IPS-18a (cell line): Measurements from ENCODE around the gene RUVBL2.

Source experiments
- H3K27ac ChIP-seq: one replicate; pipeline ENCODE4 v1.5.1; 2013; ENCODE audit warnings: low read length
- H3K27me3 ChIP-seq: one replicate; pipeline ENCODE4 v1.6.1; 2013; ENCODE audit warnings: mild to moderate bottlenecking, low read length; ENCODE audit not compliant: control insufficient read depth, insufficient read depth
- H3K36me3 ChIP-seq: one replicate; pipeline ENCODE4 v1.6.1; 2013; ENCODE audit warnings: low read depth, low read length; ENCODE audit not compliant: control insufficient read depth
- H3K4me1 ChIP-seq: one replicate; pipeline ENCODE4 v1.6.1; 2013; ENCODE audit warnings: low read depth, low read length; ENCODE audit not compliant: control insufficient read depth
- H3K4me3 ChIP-seq: one replicate; pipeline ENCODE4 v1.5.1; 2013; ENCODE audit warnings: low read length
- H3K9ac ChIP-seq: one replicate; pipeline ENCODE4 v1.6.1; 2013; ENCODE audit warnings: mild to moderate bottlenecking, low read length, moderate library complexity
- H3K9me3 ChIP-seq: one replicate; pipeline ENCODE4 v1.6.1; 2013; ENCODE audit warnings: low read depth, low read length; ENCODE audit not compliant: control insufficient read depth

RUVBL2 gene

GRCh38 chr19:48975947-48976847, 17.5 kb upstream of the RUVBL2 start:
- no peak overlapping the region for H3K27ac ChIP-seq

GRCh38 chr19:48977061-48977460, 16.6 kb upstream of the RUVBL2 start:
- H3K4me1 ChIP-seq: no peaks in the 10 kb centered on the region
- H3K9me3 ChIP-seq: no peaks in the 10 kb centered on the region
- H3K27me3 ChIP-seq: no peaks in the 10 kb centered on the region
- H3K9ac ChIP-seq: no peak overlapping the region
- no peak overlapping the region for H3K27ac ChIP-seq
- peaks cover 9% of the 10 kb centered on the region for H3K36me3 ChIP-seq
- no peak overlapping the region for H3K4me3 ChIP-seq

More at GRCh38 chr19:48975947-48976847, 17.5 kb upstream of the RUVBL2 start:
- Histone ChIP-seq H3K4me3 (no peak overlapping the region), H3K9ac (no peak overlapping the region), H3K9me3 (no peaks in the 10 kb centered on the region), H3K4me1 (no peaks in the 10 kb centered on the region), H3K36me3 (peaks cover 9% of the 10 kb centered on the region), H3K27me3 (no peaks in the 10 kb centered on the region)

DNA sequence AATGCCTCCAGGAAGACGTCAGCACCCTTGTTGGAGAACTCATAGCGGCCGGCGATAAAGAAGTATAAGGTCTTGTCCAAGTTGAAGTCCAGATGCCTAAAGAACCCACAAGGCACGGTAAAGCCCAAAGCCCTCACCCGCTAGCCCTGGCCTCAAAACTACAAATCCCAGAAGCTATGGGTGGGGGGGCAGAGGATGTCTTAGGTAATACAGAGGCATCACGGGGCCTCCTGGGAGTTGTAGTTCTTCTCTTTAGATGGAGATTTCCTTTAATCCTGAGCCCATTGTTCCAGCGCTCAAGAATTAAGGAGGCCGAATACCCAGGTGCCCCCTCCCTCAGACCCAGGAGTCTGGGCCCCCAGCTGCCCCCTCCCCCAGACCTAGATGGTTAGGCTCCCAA, 11.4 kb upstream of the RUVBL2 start:
- Histone ChIP-seq H3K9ac (no peak overlapping the region), H3K4me3 (no peak overlapping the region), H3K27ac (no peak overlapping the region), H3K4me1 (no peaks in the 10 kb centered on the region), H3K9me3 (no peaks in the 10 kb centered on the region), H3K36me3 (peaks cover 4% of the 10 kb centered on the region), H3K27me3 (no peaks in the 10 kb centered on the region)

DNA sequence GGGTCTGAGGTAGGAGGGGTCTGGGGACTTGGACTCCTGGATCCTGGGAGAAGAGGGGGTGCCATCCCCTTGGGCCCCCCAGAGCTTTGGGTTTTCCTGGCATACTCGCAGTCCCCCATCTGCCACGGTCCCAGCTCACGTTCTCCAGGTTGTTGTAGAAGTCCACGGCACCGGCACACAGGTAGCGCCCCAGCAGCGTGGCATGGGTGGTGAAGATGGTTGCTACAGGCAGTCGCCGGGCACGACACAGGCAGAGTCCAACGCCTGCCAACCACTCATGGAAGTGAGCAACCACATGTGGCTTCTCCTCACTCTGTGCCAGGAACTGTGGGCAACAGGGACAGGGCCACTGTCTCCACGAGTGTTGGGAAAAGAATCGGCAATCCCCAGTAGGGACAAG, 8.0 kb upstream of the RUVBL2 start:
- Histone ChIP-seq H3K4me1 (no peaks in the 10 kb centered on the region), H3K27ac (no peak overlapping the region), H3K4me3 (no peak overlapping the region), H3K9me3 (no peaks in the 10 kb centered on the region), H3K27me3 (no peaks in the 10 kb centered on the region), H3K9ac (no peak overlapping the region), H3K36me3 (peaks cover 14% of the 10 kb centered on the region)

GRCh38 chr19:48986211-48986610, 7.5 kb upstream of the RUVBL2 start:
- no peaks in the 10 kb centered on the region for H3K9me3 ChIP-seq
- H3K4me1 ChIP-seq: no peaks in the 10 kb centered on the region
- peaks cover 14% of the 10 kb centered on the region for H3K36me3 ChIP-seq
- no peak overlapping the region for H3K27ac ChIP-seq
- H3K4me3 ChIP-seq: no peak overlapping the region
- H3K9ac ChIP-seq: no peak overlapping the region
- H3K27me3 ChIP-seq: no peaks in the 10 kb centered on the region

GRCh38 chr19:48987323-48987722, 6.4 kb upstream of the RUVBL2 start:
- Histone ChIP-seq H3K4me1 (no peaks in the 10 kb centered on the region), H3K36me3 (peaks cover 14% of the 10 kb centered on the region), H3K4me3 (no peak overlapping the region), H3K9ac (no peak overlapping the region), H3K27me3 (no peaks in the 10 kb centered on the region), H3K27ac (no peak overlapping the region), H3K9me3 (no peaks in the 10 kb centered on the region)

- Histone ChIP-seq H3K27ac (no peak overlapping the region), H3K27me3 (no peaks in the 10 kb centered on the region), H3K4me1 (no peaks in the 10 kb centered on the region), H3K36me3 (peaks cover 10% of the 10 kb centered on the region), H3K9ac (no peak overlapping the region), H3K4me3 (no peak overlapping the region), H3K9me3 (no peaks in the 10 kb centered on the region)
These were observed 5.4 kb upstream of the RUVBL2 start for GRCh38 chr19:48988286-48988685.

GRCh38 chr19:48988860-48989259, 4.8 kb upstream of the RUVBL2 start:
- Histone ChIP-seq H3K9ac (no peak overlapping the region), H3K36me3 (peaks cover 10% of the 10 kb centered on the region), H3K9me3 (no peaks in the 10 kb centered on the region), H3K4me3 (no peak overlapping the region), H3K27me3 (no peaks in the 10 kb centered on the region), H3K27ac (no peak overlapping the region), H3K4me1 (no peaks in the 10 kb centered on the region)

- H3K9ac ChIP-seq: no peak overlapping the region
- no peaks in the 10 kb centered on the region for H3K4me1 ChIP-seq
- H3K36me3 ChIP-seq: peaks cover 10% of the 10 kb centered on the region
- no peaks in the 10 kb centered on the region for H3K27me3 ChIP-seq
- no peaks in the 10 kb centered on the region for H3K9me3 ChIP-seq
- H3K27ac ChIP-seq: no peak overlapping the region
- H3K4me3 ChIP-seq: no peak overlapping the region
These were observed 3.9 kb upstream of the RUVBL2 start for GRCh38 chr19:48989701-48990291.

- no peaks in the 10 kb centered on the region for H3K4me1 ChIP-seq
- peaks cover 10% of the 10 kb centered on the region for H3K36me3 ChIP-seq
- H3K27ac ChIP-seq: no peak overlapping the region
- H3K4me3 ChIP-seq: no peak overlapping the region
- no peaks in the 10 kb centered on the region for H3K9me3 ChIP-seq
- no peak overlapping the region for H3K9ac ChIP-seq
- H3K27me3 ChIP-seq: no peaks in the 10 kb centered on the region
These were observed 3.3 kb upstream of the RUVBL2 start for GRCh38 chr19:48990400-48990799.

- no peak overlapping the region for H3K4me3 ChIP-seq
- no peak overlapping the region for H3K27ac ChIP-seq
- no peaks in the 10 kb centered on the region for H3K9me3 ChIP-seq
- H3K27me3 ChIP-seq: no peaks in the 10 kb centered on the region
- H3K9ac ChIP-seq: no peak overlapping the region
- H3K4me1 ChIP-seq: no peaks in the 10 kb centered on the region
- H3K36me3 ChIP-seq: peaks cover 10% of the 10 kb centered on the region
These were observed 2.6 kb upstream of the RUVBL2 start for GRCh38 chr19:48991011-48991609.
